K562 (cell line): ENCODE measurements around the gene PRRC2A. TPM values are rescaled to one million over a fixed set of nuclear protein-coding genes. Genes with fewer than 3 reads are reported as not detected.
A peak's percentile ranks its signal among the peaks of the same experiment; 100 is the strongest.

Source experiments
- CBX2 ChIP-seq: fragments of 200-600 bp; sonication (generic); IDR thresholded peaks from one replicate; pipeline ENCODE4 v1.6.1; 2012; ENCODE audit warnings: mild to moderate bottlenecking, low read length, inconsistent platforms; ENCODE audit not compliant: insufficient read depth, poor library complexity, severe bottlenecking
- FOXK1 ChIP-seq: sonication (generic); formaldehyde crosslinking; IDR thresholded peaks from 2 replicates; pipeline ENCODE4 v1.8.0; 2022; ENCODE audit warnings: missing genetic modification reagents, mild to moderate bottlenecking, borderline replicate concordance
- HDAC8 ChIP-seq: fragments of 450-650 bp; IDR thresholded peaks from 2 replicates; pipeline ENCODE4 v1.6.1; 2016; ENCODE audit warnings: mild to moderate bottlenecking, missing genetic modification characterization, moderate library complexity, missing compliant biosample characterization
- HNRNPLL ChIP-seq: fragments of 200-400 bp; formaldehyde crosslinking; IDR thresholded peaks from 2 replicates; pipeline ENCODE4 v1.6.1; 2017; ENCODE audit warnings: low read length, low read depth, mild to moderate bottlenecking; ENCODE audit not compliant: poor library complexity, severe bottlenecking
- POU5F1 ChIP-seq: fragments of 150-350 bp; IDR thresholded peaks from 2 replicates; pipeline ENCODE4 v1.6.1; 2014; ENCODE audit warnings: borderline replicate concordance, low read length, low read depth, mild to moderate bottlenecking; ENCODE audit not compliant: partially characterized antibody
- RAD51 ChIP-seq: fragments of 450-650 bp; IDR thresholded peaks from 2 replicates; pipeline ENCODE4 v1.7.1; 2016; ENCODE audit warnings: low read depth, mild to moderate bottlenecking, borderline replicate concordance
- polyA plus RNA-seq, 8 experiments: library from polyadenylated mRNA; depleted of rRNA in 4 of 8; stranded (reverse) in 5 of 8; unstranded in 3 of 8; fragments of >200 nt; fragmentation: Nextera tagmentation in 2 of 8; fragmentation: Illumina TruSeq in 1 of 8; extraction: Ambion mirVana in 2 of 8; extraction: Trizol in 1 of 8; gene quantifications; 2 replicates each; pipeline versions ENCODE4 v1.2.1 to v1.2.3, GENCODE V29; 2011 to 2014; ENCODE audit warnings: inconsistent platforms in 1 of 8, missing spikeins in 1 of 8
- total RNA-seq, 7 experiments: library from RNA; depleted of rRNA in 6 of 7; stranded (reverse); fragments of >200 nt in 6 of 7; fragmentation: Illumina TruSeq in 2 of 7; extraction: Trizol in 2 of 7; gene quantifications; 2 replicates each; pipeline versions ENCODE4 v1.2.1 to v1.2.3, GENCODE V29; 2011 to 2021; ENCODE audit warnings: low replicate concordance in 1 of 7
- TF ChIP-seq, protein P1 (sequence below): fragments of 150-350 bp; IDR thresholded peaks from 2 replicates; pipeline ENCODE4 v1.6.1; 2014; ENCODE audit warnings: low read depth, mild to moderate bottlenecking, low read length, borderline replicate concordance
- TF ChIP-seq, protein P2 (sequence below): sonication (generic); formaldehyde crosslinking; IDR thresholded peaks from 2 replicates; pipeline ENCODE4 v1.9.0; 2022; ENCODE audit warnings: mild to moderate bottlenecking, missing genetic modification reagents
- TF ChIP-seq, protein P3 (sequence below): sonication (generic); formaldehyde crosslinking; IDR thresholded peaks from 2 replicates; pipeline ENCODE4 v1.8.0; 2022; ENCODE audit warnings: mild to moderate bottlenecking, missing genetic modification reagents

The PRRC2A gene
- total and polyA plus RNA-seq, 9 of the 15 experiments (the other 6 are each of a cell fraction or from before 2014, with no cell fraction given): 1.0 to 332 (median 63.0) TPM

DNA sequence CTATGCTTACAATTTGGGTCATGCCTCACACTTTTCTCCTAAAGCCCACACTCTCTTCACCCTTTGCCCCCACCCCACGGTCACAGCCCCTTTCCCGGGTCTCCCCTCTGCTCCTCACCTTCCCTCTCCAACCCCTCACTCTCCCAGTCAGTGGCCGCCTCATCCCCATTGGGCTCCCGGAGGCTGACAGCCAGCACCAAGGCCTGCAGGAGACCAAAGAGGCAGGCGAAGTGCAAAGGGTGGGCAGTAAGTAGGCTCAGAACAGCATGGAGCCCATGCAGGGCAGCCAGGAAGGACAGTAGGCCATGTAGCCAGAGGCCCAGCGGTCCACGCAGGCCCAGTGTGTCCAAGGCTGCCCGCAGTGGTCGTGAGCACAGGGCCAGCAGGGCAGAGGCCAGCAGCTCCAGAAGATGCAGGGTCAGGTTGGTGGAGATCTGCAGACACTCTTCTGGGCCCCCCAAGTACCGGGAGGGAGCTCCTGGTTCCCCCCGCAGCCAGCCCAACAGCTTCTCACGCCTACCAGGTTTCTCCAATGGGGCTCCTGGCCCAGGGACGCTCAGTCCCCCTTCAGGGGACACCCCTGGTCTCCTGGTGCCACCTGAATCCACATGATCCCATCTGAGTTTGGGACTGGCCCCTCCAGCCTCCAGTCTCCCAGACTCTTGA is 38.6 kb downstream of the PRRC2A start (continued):
- TF ChIP-seq RAD51 (no peak), FOXK1 (CRISPR knock-in tag) (0 out of 2 replicates have a peak, but pooled peaks have one; percentile 60), CBX2 (no peak), HNRNPLL (no peak), HDAC8 (tag) (no peak), POU5F1 (no peak)
- TF ChIP-seq, protein P1, sequence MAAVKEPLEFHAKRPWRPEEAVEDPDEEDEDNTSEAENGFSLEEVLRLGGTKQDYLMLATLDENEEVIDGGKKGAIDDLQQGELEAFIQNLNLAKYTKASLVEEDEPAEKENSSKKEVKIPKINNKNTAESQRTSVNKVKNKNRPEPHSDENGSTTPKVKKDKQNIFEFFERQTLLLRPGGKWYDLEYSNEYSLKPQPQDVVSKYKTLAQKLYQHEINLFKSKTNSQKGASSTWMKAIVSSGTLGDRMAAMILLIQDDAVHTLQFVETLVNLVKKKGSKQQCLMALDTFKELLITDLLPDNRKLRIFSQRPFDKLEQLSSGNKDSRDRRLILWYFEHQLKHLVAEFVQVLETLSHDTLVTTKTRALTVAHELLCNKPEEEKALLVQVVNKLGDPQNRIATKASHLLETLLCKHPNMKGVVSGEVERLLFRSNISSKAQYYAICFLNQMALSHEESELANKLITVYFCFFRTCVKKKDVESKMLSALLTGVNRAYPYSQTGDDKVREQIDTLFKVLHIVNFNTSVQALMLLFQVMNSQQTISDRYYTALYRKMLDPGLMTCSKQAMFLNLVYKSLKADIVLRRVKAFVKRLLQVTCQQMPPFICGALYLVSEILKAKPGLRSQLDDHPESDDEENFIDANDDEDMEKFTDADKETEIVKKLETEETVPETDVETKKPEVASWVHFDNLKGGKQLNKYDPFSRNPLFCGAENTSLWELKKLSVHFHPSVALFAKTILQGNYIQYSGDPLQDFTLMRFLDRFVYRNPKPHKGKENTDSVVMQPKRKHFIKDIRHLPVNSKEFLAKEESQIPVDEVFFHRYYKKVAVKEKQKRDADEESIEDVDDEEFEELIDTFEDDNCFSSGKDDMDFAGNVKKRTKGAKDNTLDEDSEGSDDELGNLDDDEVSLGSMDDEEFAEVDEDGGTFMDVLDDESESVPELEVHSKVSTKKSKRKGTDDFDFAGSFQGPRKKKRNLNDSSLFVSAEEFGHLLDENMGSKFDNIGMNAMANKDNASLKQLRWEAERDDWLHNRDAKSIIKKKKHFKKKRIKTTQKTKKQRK: no peak
- TF ChIP-seq, protein P2, sequence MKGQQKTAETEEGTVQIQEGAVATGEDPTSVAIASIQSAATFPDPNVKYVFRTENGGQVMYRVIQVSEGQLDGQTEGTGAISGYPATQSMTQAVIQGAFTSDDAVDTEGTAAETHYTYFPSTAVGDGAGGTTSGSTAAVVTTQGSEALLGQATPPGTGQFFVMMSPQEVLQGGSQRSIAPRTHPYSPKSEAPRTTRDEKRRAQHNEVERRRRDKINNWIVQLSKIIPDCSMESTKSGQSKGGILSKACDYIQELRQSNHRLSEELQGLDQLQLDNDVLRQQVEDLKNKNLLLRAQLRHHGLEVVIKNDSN (CRISPR knock-in tag): peak; percentile 45; the same call in 1 of the 2 replicates
- TF ChIP-seq, protein P3, sequence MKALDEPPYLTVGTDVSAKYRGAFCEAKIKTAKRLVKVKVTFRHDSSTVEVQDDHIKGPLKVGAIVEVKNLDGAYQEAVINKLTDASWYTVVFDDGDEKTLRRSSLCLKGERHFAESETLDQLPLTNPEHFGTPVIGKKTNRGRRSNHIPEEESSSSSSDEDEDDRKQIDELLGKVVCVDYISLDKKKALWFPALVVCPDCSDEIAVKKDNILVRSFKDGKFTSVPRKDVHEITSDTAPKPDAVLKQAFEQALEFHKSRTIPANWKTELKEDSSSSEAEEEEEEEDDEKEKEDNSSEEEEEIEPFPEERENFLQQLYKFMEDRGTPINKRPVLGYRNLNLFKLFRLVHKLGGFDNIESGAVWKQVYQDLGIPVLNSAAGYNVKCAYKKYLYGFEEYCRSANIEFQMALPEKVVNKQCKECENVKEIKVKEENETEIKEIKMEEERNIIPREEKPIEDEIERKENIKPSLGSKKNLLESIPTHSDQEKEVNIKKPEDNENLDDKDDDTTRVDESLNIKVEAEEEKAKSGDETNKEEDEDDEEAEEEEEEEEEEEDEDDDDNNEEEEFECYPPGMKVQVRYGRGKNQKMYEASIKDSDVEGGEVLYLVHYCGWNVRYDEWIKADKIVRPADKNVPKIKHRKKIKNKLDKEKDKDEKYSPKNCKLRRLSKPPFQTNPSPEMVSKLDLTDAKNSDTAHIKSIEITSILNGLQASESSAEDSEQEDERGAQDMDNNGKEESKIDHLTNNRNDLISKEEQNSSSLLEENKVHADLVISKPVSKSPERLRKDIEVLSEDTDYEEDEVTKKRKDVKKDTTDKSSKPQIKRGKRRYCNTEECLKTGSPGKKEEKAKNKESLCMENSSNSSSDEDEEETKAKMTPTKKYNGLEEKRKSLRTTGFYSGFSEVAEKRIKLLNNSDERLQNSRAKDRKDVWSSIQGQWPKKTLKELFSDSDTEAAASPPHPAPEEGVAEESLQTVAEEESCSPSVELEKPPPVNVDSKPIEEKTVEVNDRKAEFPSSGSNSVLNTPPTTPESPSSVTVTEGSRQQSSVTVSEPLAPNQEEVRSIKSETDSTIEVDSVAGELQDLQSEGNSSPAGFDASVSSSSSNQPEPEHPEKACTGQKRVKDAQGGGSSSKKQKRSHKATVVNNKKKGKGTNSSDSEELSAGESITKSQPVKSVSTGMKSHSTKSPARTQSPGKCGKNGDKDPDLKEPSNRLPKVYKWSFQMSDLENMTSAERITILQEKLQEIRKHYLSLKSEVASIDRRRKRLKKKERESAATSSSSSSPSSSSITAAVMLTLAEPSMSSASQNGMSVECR: peak; percentile 21; the same call in 1 of the 2 replicates
- TF ChIP-seq, all 486 proteins: peak for 41
